ENCODE results near the gene OSBPL5.

OSBPL5 gene

DNA sequence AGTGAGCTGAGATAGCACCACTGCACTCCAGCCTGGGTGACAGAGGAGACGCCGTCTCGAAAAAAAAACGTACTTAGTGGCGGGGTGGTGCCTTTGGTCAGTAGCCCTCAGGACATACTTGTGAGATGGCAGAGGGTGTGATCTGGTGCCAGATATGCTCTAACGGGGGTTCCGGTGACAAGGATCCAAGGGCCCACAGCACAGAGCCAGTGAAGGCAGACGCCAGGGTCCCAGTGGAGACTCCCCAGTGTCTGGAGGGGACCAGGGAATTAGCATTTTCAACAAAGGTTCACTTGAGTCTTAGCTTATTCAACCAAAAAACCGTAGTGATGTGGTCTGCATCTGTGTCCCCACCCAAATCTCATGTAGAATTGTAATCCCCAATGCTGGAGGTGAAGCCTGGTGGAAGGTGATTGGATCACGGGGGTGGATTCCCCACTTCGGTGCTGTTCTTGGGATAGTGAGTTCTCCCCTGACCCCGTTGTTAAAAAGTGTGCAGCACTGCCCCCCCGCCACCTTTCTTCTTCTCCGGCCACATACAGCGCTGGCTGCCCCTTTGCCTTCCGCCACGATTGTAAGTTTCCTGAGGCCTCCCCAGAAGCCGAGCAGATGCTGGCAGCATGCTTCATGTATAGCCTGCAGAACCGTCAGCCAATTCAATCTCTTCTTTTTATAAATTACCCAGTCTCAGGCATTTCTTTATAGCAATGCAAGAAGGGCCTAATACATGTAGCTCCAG, 26.6 kb upstream of the OSBPL5 start:
- no peaks in the 10 kb centered on the region for H3K36me3 Mint-ChIP-seq
- no peak overlapping the region for H3K27ac Mint-ChIP-seq
- no peaks in the 10 kb centered on the region for H3K9me3 Mint-ChIP-seq
- no peak overlapping the region for H3K4me3 Mint-ChIP-seq
- H3K27me3 Mint-ChIP-seq = peaks cover 2% of the 10 kb centered on the region
- no peaks in the 10 kb centered on the region for H3K4me1 Mint-ChIP-seq

DNA sequence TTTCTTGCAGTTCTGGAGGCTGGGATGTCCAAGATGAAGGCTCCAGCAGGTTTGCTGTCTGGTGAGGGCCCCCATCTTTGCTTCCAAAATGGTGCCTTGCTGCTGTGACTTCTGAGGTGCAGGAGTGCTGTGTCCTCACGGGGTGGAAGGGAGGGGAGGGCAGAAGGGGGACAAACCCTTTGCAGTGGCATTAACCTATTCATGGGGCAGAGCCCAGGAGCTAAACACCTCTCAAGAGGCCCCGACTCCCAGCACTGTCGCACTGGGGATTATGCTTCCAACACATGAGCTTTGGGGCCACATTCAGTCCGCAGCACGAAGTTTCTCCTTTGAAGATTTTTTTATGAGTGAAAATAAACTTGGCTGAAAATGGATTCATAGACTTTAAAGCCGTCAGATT, 25.5 kb upstream of the OSBPL5 start:
- Mint-ChIP-seq H3K27me3 (peaks cover 2% of the 10 kb centered on the region), H3K4me1 (no peaks in the 10 kb centered on the region)

DNA sequence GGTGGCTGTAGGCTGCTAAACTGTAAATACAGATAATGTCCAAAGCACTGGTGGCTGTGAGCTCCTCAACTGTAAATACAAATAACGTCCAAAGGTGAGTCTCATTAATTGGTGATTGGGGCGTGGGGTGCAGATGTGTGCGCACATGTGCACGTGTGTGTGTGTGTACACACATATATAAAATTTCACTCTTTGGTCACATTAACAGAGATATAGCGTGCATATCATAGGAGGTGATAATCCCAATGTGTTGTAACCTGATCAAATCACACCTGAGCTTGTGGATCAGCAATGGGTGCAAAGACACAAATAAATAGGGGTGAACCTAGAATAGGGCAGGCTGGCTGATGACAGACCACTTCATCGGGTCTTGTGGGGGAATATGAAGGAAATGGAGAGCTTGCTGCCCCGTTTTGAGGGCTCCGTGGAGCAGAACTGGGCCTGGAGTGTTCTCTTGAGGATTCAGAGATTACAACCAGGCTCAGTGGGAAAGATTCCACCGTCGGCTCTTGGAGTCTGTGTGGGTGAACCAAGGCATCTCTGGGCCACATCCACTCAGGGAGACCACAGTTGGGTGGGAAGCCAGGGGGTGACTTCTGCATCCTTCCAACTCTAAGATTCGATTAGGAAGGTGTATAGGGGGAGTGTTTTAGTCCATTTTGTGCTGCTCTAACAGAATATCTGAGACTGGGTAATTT, 24.9 kb upstream of the OSBPL5 start:
- Mint-ChIP-seq H3K4me3 (no peak overlapping the region), H3K4me1 (no peaks in the 10 kb centered on the region), H3K36me3 (no peaks in the 10 kb centered on the region)

More for the DNA sequence above, 25.5 kb upstream of the OSBPL5 start:
- Mint-ChIP-seq H3K4me3 (no peak overlapping the region), H3K27ac (no peak overlapping the region), H3K9me3 (no peaks in the 10 kb centered on the region), H3K36me3 (no peaks in the 10 kb centered on the region)

DNA sequence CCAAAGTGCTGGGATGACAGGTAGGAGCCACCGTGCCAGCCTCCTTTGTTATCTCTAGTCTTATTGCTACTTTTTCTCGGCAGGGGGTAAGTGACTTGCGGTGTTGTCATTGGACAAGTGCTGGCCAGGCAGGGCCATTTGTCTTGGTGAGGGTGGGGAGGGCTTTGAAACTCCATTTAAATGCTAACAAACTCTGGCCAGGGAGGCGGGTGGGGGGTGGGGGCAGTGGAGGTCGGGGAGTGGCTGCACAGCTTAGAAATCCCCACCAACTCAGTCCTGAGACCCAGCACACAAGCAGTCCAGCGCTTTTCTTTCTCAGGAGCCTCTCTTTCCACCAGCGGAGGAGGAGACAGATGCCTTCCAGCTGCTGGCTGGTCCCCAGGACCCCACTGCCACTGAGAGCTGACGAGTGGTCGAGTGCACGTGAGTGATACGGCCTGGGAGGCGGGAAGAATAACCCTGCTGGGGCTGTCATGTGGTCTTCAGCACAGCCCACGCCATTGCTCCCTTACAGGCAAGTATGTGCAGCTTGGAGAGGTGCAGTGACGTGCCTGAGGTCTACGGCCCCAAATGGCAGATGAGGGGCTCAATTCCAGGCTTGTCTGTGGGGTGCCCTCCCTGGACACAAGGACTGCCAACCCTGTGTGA, 24.2 kb upstream of the OSBPL5 start:
- no peaks in the 10 kb centered on the region for H3K9me3 Mint-ChIP-seq
- peaks cover 3% of the 10 kb centered on the region for H3K27me3 Mint-ChIP-seq
- H3K27ac Mint-ChIP-seq = no peak overlapping the region
- H3K4me3 Mint-ChIP-seq = no peak overlapping the region
- no peaks in the 10 kb centered on the region for H3K36me3 Mint-ChIP-seq
- H3K4me1 Mint-ChIP-seq = no peaks in the 10 kb centered on the region

More for the DNA sequence above, 24.9 kb upstream of the OSBPL5 start:
- no peaks in the 10 kb centered on the region for H3K9me3 Mint-ChIP-seq
- H3K27ac Mint-ChIP-seq = no peak overlapping the region
- peaks cover 2% of the 10 kb centered on the region for H3K27me3 Mint-ChIP-seq

DNA sequence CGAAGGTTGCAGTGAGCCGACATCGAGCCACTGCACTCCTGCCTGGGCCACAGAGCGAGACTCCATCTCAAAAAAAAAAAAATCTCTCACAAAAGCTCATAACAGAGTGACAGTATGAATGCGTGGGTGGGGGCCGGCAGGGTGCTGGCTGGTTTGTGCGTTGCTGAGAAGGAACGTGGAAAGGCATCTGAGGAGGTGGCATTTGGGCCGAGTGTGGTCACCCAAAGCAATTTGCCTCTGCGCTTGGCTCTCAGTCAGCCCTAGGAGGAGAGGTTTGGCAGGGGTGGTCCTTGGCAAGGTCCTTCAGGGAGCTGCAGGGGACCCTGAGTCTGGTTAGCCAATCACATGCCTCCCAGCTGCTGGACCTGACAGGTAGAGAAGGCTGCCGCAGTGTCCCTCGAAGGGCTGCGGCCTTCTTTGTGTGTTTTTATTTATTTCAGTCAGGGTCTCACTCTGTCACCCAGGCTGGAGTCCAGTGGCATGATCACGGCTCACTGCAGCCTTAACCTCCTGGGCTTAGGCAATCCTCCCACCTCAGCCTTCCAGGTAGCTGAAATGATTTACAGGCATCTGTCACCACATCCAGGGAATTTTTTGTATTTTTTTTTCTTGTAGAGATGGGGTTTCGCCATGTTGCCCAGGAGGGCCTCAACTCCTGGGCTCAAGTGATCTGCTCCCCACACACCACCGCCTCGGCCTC, 23.5 kb upstream of the OSBPL5 start:
- Mint-ChIP-seq H3K4me1 (no peaks in the 10 kb centered on the region), H3K27me3 (peaks cover 3% of the 10 kb centered on the region), H3K27ac (no peak overlapping the region), H3K4me3 (no peak overlapping the region), H3K9me3 (no peaks in the 10 kb centered on the region), H3K36me3 (no peaks in the 10 kb centered on the region)

DNA sequence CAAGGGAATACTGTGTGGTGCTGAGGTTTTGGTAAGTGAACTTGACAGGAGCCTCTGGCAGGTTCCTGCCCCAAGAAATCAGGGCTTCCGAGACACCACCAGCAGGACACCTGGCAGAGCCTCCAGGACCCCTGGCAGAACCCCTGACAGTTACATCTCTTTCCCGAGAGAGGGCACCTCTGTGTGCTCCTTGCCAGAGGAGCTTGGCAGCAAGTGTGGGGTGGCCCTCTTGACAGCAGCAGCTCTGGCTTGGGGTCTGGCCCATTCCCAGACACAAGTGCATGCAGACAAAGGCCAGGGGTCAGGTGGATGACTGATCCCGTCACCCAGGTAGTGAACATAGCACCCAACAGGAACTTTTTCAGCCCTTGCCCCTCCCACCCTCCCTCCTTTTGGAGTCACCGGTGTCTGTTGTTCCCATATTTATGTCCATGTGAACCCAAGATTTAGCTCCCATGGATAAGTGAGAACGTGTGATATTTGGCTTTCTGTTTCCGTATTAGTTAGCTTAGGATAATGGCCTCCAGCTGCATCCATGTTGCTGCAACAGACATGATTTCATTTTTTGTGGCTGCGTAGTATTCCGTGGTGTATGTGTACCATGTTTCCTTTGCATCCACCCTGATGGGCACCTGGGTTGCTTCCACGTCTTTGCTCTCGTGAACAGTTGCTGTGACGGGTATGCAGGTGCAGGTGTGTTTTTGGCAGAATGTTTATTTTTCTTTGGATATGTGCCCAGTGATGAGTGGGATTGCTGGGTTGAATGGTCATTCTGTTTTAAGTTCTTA, 21.2 kb upstream of the OSBPL5 start:
- H3K9me3 Mint-ChIP-seq = no peaks in the 10 kb centered on the region
- H3K27me3 Mint-ChIP-seq = peaks cover 3% of the 10 kb centered on the region
- no peak overlapping the region for H3K4me3 Mint-ChIP-seq
- no peaks in the 10 kb centered on the region for H3K36me3 Mint-ChIP-seq
- H3K4me1 Mint-ChIP-seq = no peaks in the 10 kb centered on the region
- no peak overlapping the region for H3K27ac Mint-ChIP-seq

DNA sequence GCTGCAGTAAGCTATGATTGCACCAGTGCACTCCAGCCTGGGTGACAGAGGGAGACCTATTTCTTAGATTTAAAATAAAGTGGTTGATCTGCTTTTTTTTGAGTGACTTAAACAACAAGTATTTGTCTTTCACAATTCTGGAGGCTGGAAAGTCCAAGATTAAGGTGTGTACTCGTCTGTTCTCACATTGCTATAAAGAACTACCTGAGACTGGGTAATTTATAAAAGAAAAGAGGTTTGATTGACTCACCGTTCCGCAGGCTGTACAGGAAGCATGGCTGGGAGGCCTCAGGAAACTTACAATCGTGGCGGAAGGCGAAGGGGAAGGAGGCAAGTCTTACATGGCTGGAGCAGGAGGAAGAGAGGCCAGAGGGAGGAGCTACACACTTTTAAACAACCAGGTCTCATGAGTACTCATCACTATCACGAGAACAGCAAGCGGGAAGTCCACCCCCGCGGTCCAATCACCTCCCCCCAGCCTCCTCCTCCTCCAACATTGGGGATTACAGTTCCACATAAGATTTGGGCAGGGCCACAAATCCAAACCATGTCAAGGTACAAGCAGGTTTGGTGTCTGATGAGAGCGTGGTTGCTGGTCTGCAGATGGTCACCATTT, 19.7 kb upstream of the OSBPL5 start:
- Mint-ChIP-seq H3K27ac (no peak overlapping the region), H3K27me3 (peaks cover 3% of the 10 kb centered on the region), H3K4me3 (no peak overlapping the region), H3K9me3 (no peaks in the 10 kb centered on the region), H3K36me3 (no peaks in the 10 kb centered on the region), H3K4me1 (no peaks in the 10 kb centered on the region)

DNA sequence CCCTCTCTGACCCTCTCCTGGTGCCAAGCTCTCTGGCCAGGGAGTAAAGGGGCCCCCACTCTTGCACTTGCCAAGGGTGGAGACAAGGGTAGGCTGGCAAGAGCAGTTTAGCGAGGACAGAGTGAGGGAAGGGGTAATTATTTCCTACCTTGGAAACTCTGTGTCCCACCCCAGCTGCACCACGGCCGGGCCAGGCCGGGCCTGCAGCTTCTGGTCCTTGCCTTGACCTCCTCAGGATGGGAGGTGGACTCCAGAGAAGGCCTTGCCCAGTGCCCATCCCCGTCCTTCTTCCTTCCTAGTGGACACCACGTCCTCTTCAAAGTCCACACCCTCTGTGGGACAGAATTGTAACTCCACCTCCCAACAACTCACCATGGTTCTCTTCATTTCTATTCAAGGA, 18.4 kb upstream of the OSBPL5 start:
- Mint-ChIP-seq H3K9me3 (no peaks in the 10 kb centered on the region), H3K27ac (peak overlapping the region; percentile 31), H3K36me3 (no peaks in the 10 kb centered on the region), H3K27me3 (peaks cover 3% of the 10 kb centered on the region), H3K4me1 (no peaks in the 10 kb centered on the region), H3K4me3 (no peak overlapping the region)

DNA sequence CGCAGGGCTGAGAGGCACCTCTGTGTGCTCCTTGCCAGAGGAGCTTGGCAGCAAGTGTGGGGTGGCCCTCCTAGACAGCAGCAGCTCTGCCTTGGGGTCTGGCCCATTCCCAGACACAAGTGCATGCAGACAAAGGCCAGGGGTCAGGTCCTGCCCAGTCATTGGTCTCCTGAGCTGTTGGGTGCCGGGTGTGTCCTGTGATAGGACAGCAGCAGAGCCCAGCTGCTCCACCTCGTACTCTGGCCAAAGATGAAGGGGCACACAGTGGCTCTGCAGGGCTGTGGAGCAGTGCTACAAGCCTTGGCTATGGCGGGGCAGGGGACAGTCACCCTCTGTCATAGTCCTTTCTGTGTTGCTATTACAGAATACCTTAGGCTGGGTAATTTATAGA, 17.3 kb upstream of the OSBPL5 start:
- Mint-ChIP-seq H3K4me1 (no peaks in the 10 kb centered on the region), H3K27me3 (peaks cover 3% of the 10 kb centered on the region), H3K27ac (no peak overlapping the region), H3K4me3 (no peak overlapping the region), H3K36me3 (no peaks in the 10 kb centered on the region), H3K9me3 (no peaks in the 10 kb centered on the region)

DNA sequence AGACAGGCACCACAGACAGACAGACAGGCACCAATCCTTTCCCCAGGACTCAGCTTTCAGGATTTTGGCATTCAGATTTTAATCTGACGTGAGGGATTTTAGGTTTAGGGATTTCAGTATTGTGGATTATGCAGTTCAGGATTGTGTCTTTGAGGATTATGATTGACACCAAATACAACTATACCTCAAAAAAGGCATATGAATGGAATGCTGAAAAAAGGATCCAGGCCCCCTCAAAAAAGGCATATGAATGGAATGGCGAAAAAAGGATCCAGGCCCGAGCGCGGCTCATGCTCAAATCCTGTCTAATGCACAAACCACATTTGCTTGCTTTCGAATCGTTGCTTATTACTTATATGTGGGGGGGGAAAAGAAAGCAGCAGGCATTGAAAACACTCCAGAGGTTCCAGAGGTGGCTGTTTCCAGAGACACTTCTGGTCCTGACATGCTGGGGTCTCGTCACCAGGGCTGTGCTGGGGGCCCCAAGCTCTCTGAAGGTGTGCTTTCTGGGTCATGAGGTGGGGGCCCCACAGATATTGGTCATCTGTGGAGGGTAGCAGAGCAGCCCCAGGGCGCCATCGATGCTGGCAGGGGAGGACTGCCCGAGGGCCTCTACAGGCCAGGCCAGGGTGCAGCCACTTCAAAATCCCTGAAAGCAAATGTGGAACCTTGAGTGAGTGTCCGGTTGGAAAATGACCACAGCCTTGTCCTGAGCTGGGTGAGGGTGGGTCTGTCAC, 16.8 kb upstream of the OSBPL5 start:
- Mint-ChIP-seq H3K4me3 (no peak overlapping the region), H3K27me3 (peaks cover 2% of the 10 kb centered on the region), H3K9me3 (no peaks in the 10 kb centered on the region), H3K36me3 (no peaks in the 10 kb centered on the region), H3K27ac (no peak overlapping the region), H3K4me1 (no peaks in the 10 kb centered on the region)

DNA sequence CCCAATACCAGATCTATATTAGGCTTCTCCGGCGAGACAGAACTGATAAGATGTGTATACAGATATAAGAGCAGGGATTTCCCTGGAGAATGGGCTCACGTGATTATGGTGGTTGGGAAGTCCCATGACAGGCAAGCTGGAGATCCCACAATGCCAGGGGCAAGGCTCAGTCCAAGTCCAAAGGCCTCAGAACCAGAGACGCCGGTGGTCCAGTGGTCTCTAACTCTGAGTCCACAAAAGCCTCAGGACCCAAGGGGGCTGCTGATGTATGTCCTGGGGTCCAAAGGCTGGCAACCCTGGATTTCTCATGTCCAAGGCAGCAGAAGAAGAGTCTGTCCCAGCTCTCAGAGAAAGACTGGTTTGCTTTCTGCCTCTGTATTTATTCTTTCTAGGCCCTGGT, 15.8 kb upstream of the OSBPL5 start:
- no peaks in the 10 kb centered on the region for H3K9me3 Mint-ChIP-seq
- no peaks in the 10 kb centered on the region for H3K4me1 Mint-ChIP-seq
- no peak overlapping the region for H3K4me3 Mint-ChIP-seq
- no peak overlapping the region for H3K27ac Mint-ChIP-seq
- no peaks in the 10 kb centered on the region for H3K36me3 Mint-ChIP-seq
- peaks cover 3% of the 10 kb centered on the region for H3K27me3 Mint-ChIP-seq

DNA sequence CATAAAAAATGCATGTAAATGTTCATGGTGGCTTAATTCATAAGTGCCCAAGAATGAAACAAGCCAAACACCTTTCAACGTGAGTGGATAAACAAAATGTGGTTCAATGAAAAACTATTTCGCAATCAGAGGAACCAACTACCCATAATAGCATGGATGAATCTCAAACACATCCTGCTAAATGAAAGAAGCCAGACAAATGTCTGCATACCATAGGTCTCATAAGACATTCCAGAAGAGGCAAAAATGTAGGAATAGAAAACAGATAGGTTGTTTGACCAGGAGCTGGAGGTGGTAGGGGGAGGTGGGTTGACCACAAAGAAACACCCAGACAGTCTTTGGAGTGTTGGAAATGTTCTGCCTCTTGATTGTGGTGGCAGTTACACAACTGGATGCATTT, 13.2 kb upstream of the OSBPL5 start:
- Mint-ChIP-seq H3K27ac (no peak overlapping the region), H3K9me3 (no peaks in the 10 kb centered on the region), H3K27me3 (peaks cover 3% of the 10 kb centered on the region), H3K36me3 (peaks cover 1% of the 10 kb centered on the region), H3K4me1 (no peaks in the 10 kb centered on the region), H3K4me3 (no peak overlapping the region)

DNA sequence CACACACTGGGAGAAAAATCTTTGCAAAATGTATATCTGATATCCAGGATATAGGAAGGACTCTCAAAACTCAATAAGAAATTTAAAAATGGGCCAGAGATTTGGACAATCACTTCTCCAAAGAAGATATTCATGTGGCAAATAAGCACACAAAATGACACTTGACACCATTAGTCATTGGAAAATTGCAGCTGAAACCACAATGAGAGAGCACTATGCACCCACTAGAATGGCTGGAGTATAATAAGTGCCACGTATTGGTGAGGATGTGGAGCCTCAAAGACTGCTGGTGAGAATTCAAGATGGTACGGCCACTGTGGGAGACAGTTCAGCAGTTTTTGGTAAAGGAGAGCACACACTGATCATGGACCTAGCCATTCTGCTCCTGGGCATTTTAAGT, 12.8 kb upstream of the OSBPL5 start:
- Mint-ChIP-seq H3K36me3 (peaks cover 1% of the 10 kb centered on the region), H3K9me3 (no peaks in the 10 kb centered on the region), H3K27ac (no peak overlapping the region), H3K4me1 (no peaks in the 10 kb centered on the region), H3K27me3 (peaks cover 3% of the 10 kb centered on the region), H3K4me3 (no peak overlapping the region)

DNA sequence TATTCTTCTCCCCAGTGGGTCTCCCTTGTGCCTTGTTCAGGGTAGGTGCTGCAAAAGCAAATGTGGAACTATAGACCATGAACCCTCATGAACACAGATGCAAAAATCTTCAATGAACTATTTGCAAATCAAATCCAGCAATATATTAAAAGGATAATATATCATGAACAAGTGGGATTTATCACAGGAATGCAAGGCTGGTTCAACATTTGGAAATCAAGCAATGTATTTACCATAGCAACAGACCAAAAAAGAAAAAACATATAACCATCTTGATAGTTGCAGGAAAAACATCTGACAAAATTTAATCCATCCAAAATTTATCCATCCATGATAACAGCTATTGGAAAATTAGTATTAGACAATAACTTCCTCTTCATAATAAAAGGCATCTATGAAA, 11.4 kb upstream of the OSBPL5 start:
- no peak overlapping the region for H3K27ac Mint-ChIP-seq
- no peaks in the 10 kb centered on the region for H3K9me3 Mint-ChIP-seq
- H3K4me1 Mint-ChIP-seq = no peaks in the 10 kb centered on the region
- peaks cover 1% of the 10 kb centered on the region for H3K36me3 Mint-ChIP-seq
- H3K4me3 Mint-ChIP-seq = no peak overlapping the region
- H3K27me3 Mint-ChIP-seq = peaks cover 3% of the 10 kb centered on the region
